ENCODE data around the gene CLEC4C.
A peak's percentile ranks its signal among the peaks of the same experiment; 100 is the strongest.

Gene CLEC4C

DNA sequence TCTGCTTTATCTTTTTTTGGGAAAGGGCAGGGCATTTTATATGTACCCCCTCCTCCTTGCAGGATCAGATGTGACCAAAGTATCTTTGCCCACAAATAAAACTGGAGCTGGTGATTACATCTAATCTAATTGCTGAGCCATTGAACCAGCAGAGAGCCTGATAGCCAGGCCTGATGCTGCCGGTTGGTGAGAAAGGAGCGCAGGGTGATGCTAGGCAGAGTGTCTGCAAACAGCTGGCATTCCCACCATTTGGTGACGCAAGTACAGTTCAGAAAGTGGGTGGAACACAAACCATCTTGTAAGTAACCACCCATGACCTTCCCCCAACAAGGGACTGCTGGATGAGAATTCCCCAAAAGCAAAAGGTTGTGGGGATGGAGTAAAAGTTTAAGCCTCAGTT lies 23.2 kb downstream of the CLEC4C start:
- DNase-seq (ENCODE audit: low read depth), result no peak

DNA sequence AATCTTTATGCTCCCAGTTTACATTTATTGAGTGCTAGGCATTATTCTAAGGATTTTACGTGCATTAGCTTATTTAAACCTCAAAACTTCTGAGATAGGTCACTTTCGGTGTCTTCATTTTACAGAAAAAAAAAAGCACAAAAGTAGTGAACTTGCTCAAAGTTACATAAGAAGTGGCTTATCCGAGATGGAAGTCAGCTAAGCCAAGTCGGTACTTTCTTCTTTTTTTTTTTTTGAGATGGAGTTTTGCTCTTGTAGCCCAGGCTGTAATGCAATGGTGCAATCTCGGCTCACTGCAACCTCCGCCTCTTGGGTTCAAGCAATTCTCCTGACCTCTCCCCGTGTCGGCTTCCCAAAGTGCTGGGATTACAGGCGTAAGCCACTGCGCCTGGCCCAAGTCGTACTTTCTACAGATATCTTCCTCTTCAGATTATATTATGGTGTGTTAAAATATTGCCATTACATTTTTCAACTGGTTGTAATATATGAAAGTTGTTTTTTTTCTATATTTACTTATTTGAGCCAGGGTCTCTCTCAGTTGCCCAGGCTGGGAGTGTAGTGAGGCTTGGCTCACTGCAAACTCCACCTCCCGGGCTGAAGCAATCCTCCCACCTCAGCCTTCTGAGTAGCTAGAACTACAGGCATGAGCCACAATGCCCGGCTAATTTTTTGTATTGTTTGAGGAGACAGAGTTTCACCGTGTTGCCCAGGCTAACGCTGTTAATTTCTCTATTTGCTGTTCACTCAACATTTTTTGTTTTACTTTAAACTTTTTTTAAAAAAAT lies 27.0 kb downstream of the CLEC4C start:
- no peak for DNase-seq (ENCODE audit: low read depth)

DNA sequence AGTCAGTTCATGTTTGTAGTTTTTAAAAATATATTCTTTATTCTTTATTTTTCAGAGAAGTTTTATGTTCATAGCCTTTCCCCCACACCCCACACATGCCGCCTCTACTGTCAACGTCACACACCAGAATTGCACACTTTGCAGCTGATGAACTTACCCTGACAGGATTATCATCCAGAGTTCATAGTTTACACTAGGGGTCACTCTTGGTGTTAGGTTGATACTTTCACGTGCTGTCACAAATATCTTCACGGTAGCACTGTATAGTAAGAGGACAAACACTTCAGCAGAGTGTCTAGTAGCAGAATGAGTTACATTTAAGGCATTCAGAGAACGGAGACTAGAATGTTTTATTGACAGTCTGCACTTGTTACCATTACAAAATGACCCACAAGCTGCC lies 30.8 kb downstream of the CLEC4C start:
- DNase-seq (ENCODE audit: low read depth), result peak; percentile 22

DNA sequence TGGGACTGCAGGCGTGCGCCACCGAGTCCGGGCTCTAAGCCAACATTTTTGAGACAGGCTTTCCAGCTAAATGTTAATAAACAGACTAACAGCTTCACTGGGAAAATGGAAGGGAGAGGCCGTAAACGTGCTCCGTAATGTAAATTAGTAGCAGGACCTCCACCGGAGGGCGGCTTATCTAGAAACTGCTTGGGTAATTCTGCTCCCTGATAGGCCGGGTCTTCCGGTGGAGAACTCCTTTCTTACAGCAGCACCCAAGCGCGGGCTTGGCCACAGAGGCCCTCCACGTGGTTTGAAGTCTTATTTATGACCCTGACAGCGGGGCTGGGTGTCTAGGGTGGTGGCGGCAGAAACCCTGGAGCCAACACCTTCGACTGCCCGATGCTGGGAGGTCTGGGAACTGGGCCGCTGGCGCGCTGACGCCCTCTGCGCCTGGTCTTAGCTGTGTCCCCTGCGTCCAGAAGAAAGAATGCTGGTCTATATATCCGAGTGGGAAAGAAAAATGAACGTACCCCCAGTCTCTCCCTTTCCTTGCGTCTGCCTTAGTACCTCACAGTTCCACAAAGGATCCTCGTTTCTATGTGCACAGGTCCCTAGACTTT lies 34.2 kb downstream of the CLEC4C start:
- DNase-seq (ENCODE audit: low read depth), result no peak

DNA sequence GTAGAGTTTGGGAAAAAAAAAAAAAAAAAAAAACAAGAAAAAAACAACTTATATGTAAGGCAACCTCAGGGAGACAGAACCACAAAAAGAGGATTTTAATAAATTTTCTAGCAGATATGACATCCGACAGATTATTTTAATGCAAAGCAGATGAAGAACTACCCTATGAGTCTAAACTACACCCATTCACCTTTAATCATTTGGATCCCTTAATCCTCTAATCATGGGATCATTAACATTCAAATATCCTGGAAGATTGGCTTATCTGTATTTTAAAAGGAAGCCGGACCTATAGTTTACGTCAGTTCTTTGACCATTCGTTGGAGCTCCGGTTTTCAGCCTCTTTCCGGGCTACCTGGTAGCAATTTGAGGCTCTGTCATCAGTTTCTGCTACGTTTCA lies 36.0 kb downstream of the CLEC4C start, which contains the start of gene DPPA3:
DPPA3 (plus strand) TSS at position 301 of the 400 bp plus-strand sequence. CDS start 138 bp downstream, outside the sequence.
- DNase-seq (ENCODE audit: low read depth), result no peak

DNA sequence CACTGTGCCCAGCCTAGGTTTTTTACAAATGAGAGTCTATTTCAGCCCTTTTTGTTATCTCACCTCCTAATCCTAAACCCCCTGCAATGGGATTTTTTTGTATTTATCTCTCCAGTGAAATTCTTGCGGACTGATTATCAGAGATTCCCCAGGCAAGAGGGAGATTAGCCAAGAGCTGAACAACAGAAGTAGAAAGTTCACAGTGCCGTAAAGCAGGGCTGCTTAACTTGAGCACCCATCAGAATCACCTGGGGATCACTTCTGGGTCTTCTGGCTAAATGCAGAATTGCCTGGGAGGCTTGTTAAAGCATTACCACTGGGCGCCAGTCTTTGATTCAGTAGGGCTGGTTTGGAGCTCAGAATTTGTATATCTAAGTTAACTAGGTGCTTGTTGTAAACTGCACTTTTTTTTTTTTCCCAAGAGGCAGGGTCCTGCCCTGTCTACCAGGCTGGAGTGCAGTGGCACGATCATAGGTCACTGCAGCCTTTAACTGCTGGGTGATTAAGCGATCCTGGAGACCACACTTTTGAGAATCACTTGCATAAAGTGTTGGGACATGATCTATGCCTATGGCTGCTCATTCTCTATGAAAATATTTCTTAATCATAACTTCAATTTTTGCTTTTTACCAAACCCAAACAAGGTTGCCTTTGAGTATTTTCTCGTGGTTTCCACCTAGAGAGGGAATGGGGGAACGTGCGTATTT lies 37.1 kb downstream of the CLEC4C start:
- DNase-seq (ENCODE audit: low read depth), result no peak

DNA sequence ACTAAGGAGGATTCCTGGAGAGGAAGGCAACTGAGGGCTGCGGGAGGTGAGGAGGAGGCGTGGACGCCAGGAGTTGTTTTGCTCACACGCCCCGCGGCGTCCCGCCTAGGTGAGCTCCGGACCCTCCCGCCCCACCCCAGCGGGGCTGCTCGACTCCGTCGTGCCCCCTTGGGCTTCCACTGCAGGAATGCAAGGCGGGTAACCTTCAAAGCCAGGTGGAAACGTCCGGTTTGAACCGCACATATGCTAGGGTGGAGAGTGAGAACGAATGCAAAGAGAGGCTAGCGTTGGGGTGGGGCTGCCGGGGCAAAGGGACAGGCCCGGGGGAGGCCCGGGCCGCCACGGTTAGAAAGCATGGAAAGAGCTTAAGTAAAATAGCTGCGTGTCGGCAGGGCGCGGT lies 41.3 kb downstream of the CLEC4C start:
- DNase-seq (ENCODE audit: low read depth), result no peak

DNA sequence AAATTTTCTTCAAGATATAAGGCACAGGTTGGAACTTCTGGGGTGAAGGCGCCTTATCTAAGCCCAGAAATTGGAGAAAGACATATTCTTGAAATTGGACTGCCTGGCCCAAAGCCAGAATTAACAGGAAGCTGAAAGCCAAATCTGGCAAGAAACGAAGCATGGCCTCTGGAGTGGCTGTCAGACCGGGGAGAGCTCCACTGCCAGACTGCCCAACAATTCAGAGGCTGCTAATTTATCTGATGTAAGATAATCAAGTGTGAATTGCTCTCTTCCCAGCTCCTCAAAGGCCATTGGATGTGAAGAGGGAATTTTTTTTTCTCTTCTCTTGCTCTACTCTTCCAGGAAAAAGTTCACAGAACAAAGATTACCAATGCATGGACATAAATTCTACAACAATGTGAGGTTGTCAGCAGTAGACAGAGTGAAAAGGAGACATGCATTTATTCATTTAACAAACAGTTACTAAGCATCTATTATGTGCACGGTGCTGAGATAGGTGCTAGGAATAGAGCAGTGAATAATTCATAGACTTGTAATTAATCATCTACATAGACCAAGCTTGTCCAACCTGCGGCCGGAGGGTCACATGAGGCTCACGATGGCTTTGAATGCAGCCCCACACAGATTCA lies 51.5 kb downstream of the CLEC4C start, which contains the start of gene GDF3:
GDF3 (minus strand) TSS at position 210 of the 632 bp plus-strand sequence; CDS start at position 163, 47 bp downstream.
- no peak for DNase-seq (ENCODE audit: low read depth)

DNA sequence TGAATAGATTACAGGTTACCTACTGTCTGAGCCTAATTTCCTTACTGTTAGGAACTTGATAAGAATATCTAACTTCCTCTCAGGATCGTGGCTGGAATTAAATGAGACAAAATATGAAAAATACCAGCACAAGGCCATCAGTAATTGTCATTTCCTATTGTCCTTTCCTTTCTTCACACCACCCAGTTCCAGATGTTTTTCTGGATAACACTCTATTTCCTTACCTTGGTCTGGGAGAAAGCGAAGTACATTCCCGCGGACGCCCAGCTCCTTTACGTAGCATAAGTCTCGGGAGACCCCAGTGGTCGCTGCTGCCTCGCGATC lies 52.0 kb downstream of the CLEC4C start:
- no peak for DNase-seq (ENCODE audit: low read depth)

DNA sequence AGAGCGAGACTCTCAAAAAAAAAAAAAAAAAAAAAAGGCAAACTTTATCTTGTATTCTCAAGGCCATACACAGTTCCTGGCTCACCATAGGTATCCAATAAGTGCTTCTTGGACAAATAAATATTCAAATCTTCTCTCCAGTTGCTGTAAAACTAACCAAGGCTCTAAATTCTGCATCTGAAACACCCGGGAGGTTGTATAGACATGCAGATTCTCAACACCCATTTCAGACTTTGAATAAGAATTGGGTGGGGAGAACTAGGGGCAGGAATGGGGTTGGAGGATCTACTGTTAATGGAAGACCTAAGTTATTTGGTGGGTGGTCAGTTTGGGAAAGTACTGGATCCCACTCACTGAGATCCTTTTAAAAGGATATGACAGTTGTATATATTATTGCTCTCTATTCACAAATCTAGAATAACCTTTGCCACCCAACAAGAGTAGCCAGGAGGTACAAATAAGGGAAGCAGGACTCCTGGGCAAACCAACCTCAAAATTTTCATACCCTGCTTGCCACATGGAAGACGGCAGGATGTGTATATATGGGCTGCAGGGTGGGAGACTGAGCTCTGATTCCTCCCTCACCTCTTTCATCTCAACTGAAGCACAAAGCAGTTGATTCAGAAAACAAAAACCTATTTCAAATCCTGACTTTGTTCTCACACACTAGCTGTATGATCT lies 52.5 kb downstream of the CLEC4C start:
- DNase-seq (ENCODE audit: low read depth), result no peak

DNA sequence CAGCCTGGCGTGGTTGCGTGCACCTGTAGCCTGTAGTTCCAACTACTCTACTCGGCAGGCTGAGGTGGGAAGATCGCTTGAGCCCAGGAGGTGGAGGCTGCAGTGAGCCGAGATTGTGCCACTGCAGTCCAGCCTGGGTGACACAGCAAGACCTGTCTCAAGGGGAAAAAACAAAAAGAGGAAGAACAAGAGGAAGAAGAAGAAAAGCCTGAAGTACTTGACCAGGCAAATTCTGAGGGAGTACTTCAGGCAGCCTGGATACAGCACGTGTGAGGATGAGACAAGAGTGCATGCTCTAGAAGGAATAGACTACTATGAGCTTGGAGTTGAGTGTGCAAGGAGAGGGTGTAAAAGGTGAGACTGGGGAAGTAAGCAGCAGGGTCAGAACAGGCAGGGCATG lies 53.4 kb downstream of the CLEC4C start:
- no peak for DNase-seq (ENCODE audit: low read depth)

DNA sequence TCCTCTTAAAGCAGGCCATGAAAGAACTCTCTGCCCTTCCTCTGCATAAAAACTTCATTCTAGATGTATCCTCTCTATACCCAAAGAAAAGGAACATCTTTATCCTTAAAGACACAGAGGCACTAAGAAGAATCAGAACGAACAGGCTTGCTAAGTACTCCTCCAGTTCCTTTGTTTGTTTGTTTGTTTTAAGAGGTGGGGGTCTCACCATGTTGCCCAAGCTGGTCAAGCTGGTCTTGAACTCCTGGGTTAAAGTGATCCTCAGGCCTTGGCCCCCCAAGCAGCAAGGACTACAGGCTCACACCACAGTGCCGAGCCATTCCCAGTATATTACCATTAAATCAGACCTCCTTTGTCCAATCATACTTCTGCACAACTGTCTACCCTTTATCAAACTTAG lies 65.6 kb downstream of the CLEC4C start:
- no peak for DNase-seq (ENCODE audit: low read depth)

All from HS-5 (cell line).